Glomerular endothelial cell (primary cell): ENCODE measurements around the gene OSR1. TPM values are rescaled to one million over a fixed set of nuclear protein-coding genes. Genes with fewer than 3 reads are reported as not detected.
"Not testable (repeated sequence)": the region's sequence is repeated elsewhere in the genome, so short reads cannot be mapped to it uniquely, and the experiment has no call there.

Experiments used
- DNase-seq: peaks from one replicate; pipeline ENCODE4 v3.0.0-alpha.2; 2011; ENCODE audit warnings: low read depth, low spot score; ENCODE audit errors: extremely low read depth
- total RNA-seq: library from RNA; depleted of rRNA; stranded (reverse); fragments of >200 nt; gene quantifications from 2 replicates; pipeline ENCODE4 v1.2.3, GENCODE V29; 2015

The OSR1 gene
- 0.10 and 1.3 TPM in 2 replicates for total RNA-seq

DNA sequence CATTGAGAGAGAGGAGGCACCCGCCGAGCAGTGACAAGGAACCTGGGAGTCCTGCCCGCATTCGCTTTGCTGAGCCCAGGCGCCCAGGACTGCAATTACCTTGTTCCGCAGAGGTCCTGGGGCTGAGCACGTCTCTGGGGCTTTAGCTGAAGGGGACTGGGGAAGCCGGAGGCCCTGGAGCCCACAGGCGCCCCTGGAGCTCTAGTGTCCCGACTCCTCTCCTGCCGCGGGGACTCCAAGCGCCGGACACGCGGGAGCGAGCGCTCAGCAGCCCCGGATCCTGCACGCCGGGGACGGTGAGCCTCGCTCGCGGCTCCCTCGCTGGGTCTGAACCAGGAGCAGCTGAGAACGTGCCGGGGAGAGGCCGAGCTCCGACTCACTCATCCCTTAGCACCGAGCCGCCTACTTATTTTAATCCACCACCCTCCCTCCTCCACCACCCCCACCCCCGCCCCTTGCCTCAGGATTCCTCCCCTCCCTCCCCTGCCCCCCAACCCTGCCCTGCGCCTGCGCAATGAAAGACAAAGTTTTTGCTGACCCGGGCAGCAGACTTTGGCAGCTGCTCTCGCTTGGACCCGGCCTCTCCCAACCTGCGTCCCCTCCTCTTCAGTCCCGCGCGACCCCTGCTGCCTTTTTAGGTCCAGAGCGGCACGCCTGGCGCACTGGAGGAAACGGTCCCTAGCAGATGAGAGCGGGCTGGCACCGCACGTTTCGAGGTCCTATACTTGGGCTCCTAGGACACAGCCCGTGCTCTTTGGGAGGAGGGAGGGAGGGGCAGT is at the start of gene OSR1:
TSS of gene OSR1 (minus strand) at position 382 of the 779 bp plus-strand sequence. CDS start 4,818 bp downstream, outside the sequence.
- no peak for DNase-seq

DNA sequence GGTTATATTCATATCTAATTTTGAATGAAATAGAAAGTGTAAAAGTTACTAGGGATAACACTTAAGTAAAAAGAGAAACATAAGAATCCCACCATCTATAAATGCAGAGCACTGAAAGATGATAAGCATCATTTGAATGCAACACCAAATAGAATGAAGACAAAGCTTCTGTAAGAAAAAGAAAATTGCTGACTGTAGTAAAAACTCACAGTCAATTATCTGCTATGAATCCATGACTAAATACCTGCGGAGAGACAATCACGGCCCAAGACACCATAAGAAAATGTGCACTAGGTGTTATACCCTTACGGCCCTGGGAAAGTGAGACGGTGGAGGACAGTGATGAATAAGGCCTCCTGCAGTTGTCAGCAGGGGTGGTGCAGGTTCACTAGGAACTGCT is 45.4 kb upstream of the OSR1 start:
- no peak for DNase-seq

DNA sequence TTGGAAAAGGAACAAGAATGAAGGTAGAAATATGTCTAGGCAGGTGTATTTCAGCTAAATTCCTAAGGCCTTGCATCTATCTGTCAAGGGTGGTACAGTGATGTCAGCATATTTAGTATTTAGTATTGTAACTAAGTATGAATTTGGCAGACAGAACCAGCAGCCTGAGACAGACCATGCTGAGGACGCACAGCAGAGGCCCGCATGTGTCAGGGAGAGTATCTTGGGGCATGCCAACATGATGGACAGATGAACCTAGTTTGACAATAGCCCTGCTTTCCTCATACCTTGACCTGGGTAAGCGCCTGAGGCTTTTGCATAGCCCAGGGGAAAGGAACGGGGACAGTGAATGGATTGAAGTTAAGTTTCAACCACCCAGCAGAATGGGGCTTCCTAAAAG is 33.8 kb upstream of the OSR1 start:
- DNase-seq: no peak

DNA sequence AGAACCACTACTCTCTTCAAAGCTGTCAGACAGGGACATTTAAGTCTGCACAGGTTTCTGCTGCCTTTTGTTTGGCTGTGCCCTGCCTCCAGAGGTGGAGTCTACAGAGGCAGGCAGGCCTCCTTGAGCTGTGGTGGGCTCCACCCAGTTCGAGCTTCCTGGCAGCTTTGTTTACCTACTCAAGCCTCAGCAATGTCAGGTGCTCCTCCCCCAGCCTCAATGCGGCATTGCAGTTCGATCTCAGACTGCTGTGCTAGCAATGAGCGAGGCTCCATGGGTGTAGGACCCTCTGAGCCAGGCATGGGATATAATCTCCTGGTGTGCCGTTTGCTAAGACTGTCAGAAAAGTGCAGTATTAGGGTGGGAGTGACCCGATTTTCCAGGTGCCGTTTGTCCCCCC is 31.0 kb upstream of the OSR1 start:
- DNase-seq: not testable (repeated sequence)

DNA sequence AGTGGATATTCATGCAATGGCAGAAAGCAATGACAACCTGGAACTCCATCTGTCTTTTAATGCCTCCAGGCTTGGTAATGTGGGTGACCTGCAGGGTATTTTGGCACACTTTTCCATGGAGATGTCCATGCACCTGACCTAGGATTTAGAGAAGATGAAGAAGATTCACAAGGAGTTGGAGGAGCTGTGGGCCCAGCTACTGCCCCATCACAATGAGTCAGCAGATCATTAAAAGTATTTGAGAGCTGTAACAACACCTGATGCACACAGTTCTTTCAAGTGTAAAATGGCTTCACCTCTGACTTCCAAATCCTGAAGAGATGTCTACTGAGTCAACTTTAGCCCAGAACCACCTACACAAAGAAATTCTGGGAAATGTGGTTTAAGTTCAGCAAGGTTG is 22.1 kb upstream of the OSR1 start:
- no peak for DNase-seq

DNA sequence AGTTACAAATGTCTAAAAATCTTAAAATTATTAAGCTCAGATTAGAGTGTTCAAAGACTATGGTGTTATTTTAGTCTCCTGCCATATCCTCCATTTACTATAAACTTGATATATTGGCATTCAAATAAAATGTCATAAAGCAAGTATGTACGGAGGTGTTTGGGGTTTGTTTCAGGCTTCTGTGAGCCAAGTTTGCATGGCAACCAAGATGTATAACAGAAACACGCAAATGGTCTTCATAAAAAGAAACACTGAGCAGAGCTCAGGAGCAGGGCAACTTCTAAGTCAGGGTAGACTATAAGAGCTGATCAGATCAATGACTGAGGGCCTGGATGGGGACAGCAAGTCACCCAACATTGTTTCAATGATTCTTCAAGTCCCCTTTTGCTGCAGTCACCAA is 20.5 kb upstream of the OSR1 start:
- no peak for DNase-seq

DNA sequence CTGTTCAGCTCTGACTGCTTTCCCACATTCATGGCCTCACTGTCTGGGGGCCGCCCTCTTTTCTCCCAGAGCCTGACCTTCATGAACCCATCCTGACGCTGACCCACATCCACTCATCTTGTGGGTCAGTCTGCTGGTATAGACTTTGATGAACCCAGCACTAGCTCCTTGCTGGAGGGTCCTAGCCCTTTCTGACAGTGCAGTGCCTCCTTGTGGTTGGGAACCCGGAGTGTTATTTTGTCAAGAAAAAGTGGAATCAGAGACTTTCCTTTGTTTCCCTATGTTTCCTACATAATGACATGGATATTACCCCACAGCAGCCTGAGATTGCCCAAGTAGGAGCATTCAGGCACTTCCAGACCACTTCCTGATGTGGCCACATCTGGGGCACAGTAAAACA is 19.3 kb upstream of the OSR1 start:
- no peak for DNase-seq

DNA sequence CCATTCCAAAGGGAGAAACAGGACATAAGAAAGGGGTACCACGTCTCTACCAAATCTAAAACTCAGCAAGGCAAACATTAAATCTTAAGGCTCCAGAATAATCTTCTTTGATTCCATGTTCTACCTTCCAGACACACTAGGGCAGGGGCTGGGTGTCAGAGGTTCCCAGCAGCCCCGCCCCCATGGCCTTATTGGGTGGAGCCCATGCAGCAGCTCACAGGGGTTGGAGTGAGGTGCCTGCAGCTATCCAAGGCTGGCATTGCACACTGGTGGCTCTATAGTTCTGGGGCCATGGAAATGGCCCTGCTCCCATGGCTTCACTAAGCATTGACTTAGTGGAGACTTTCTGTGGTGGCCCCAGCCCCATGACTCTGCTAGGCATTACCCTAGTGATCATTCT is 14.9 kb upstream of the OSR1 start:
- no peak for DNase-seq

DNA sequence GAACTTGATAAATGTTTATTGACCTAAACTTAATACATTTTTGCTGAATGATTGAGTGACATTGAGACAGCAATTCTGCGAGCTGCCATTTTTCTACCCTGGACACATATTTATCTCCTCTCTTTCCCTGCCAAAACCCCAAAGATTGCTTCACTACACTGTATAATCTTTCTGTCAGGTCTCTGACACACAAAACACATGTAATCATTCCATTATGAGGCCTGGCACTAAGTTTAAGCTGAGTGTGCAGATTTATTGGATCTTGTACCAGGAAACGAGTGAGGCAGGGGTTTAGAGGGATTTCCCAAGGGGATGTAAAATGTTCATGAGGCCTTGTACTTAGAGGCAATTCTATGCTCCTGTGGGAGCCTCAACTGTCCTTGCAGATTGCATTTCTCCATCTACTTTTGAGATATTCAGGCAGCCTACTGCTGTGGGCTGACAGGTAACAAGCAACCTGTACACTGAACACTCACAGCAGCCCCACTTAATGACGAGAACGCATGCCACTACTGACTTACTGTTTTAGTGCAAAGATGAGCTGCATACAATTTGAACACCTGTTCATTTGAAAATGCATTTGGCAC is 13.7 kb upstream of the OSR1 start:
- DNase-seq: no peak

DNA sequence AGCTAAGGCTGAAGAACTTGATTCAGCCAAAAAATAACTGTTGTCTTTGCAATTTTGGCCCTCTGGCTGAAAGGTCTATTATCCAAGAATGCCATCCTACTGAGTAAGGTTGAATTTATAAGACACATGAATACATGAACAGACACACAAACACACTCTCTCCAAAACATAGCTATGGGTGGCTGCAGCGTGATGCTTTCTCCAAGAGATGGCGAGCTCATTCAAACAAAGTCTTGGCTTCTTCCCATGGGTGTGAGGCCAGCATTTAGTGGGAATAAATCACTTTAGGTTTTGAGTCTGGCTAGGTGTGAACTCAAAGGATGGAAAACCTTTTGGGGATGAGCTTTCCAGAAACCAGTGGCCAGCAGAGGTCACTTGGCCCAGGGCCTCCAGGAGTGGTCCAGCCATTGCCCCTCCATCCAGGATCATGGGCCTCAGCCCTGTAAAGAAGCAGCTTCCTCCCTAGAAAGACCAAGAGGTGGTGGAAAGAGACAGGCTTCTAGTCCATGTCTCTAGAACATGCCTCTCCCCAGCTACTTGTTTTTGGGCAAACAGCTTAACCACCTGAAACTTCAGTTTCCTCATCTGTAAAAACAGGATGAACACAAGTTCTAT is 11.0 kb upstream of the OSR1 start:
- DNase-seq: no peak

DNA sequence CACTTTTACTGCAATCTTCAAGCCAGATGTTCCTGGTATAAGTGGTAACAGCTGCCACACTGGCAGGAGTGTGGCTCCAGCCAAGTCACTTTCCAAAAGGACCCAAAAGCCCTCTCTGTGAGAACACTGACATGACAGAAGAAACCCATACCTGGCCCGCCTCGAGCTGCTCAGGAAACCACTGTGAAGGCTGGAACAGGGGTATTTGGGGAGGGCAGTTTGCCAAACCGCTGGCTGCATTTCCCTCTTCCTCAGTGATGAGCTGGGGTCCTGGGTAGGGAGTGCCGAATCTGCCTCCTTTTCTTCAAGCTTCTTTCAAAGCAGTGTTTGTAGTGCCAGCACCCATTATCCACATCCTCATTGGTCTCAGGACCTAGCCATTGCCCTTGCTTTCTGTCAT is 10.3 kb upstream of the OSR1 start:
- no peak for DNase-seq

DNA sequence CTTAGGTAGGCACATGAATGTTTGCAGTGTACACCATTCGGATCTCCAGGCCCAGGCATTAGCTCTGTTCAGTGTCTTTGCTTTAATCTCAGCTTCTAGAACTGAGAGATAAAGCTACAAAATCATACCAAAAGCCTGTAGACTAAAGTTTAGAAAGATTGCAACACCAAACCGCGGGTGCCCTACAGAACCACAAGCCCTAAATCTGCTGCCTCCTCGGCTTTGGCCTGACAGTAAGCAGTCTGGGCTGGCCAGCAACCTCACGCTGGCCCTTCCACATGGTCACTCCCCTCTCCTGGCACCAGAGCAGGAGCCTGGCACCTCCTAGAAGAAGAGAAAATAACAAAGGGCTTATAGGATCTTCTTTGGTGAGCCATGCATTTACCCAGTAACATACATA is 8.9 kb upstream of the OSR1 start:
- no peak for DNase-seq

DNA sequence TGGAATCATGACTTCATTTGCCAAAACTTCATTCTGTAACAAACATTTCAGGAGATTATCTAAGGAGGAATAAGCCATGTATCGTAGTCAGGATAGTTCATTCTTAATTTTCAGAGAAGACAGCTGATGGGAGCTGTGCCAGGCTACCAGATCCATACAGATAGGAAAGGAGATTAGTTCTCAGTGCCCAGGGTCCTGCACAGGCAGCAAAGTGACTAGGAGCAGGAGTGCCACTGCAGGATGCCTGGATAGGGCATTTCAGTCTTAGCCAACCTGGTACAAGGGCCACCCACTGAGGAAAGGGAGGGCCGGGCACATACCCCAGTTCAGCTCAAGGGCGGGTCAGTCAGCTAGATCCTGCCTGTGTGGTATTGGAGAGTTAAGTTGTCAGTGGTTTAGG is 6.7 kb upstream of the OSR1 start:
- DNase-seq: no peak

DNA sequence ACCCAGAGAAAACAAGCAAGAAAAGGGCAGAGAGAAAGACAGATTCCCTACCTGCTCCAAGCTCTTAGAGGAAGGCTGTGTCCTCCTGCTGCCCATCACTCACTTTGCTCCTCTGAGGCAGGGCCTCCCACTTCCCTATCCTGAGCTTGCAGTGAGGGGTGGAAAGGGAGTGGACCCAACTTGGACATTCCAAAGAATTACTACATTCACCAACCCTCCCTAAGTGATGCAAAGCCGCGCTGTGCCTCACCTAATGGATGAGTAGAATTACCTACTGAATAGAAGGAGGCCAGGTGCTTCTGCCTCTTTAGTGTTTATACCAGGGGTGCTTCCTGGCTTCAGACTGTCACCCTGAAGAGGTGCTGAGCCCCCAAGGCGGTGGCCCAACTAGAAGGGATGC is 5.6 kb upstream of the OSR1 start:
- DNase-seq: no peak

DNA sequence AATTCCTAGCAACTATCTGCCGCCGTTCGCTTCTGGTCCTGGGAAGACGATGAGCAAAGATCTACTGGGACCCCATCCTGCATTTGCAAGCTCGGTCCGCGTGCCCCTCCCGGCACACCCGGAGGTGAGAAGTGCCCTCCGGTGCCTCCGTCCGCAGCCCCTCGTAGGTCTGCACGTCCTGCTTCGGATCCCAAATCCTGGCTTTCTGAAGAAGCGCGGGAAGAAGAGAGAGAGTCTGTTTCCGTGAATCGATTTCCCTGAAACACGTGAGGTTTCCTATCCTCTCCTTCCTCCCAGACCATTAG is 5.0 kb upstream of the OSR1 start:
- no peak for DNase-seq

DNA sequence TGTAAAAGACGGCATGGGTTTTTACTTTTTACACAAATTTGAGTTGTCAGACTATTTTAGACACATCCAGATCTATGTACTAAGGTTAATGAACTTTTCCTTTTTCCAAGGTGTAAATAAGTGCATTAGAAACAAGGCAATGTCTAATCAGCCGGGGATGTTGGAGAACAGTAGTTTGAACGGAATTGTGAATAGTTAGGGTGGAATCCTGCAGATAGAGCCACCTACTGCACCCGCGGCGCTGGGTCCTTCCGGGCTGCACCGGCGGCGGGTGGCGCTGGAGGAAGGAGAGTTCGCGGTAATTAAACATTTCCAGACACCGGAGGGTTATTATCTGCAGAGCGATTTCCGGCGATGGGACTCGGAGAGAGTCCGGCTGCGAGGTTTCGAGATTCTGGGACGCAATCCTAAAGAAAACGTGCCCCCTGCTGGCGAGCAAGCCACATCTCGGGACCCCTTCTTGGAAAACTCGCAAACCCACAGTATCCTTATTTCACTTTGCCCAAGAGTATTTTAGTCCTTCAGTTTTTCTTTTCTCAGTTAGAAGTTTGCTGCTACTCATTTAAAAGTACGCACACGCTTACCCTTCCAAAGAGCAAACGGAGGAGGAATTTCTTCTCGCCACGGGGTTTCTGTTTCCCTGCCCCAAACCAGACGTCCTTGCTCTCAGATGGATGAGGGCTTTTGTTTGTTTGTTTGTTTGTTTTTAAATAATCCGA is 4.5 kb upstream of the OSR1 start:
- no peak for DNase-seq

DNA sequence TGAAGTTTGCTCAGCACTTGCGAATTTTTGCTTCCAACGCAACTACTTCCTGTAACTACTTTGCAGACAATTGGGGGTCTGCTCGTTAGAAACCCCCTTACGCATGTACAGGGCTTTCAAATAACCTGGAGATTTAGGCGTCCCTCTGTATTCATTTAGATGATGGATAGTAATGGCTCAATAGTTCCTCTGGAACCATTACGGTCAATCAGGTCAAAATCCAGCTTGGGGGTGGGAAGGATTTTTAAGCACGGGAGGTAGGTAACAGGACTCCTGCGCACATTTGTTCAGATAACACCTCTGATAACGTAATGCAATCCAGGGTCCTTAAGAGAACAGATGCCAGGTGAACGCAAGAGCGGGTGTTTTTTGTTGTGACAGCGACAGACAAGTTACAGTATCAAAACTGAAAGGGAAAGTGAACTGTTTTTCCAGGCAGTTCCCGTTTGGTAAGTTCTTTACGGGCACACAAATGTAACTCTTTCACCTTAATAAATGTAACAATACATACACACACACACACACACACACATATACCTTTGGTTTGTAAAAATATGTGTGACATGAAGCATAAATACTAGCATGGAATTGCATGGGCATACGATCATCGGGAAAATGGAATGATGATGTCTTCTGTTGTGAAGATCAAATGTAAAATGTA is 3.8 kb upstream of the OSR1 start:
- no peak for DNase-seq

DNA sequence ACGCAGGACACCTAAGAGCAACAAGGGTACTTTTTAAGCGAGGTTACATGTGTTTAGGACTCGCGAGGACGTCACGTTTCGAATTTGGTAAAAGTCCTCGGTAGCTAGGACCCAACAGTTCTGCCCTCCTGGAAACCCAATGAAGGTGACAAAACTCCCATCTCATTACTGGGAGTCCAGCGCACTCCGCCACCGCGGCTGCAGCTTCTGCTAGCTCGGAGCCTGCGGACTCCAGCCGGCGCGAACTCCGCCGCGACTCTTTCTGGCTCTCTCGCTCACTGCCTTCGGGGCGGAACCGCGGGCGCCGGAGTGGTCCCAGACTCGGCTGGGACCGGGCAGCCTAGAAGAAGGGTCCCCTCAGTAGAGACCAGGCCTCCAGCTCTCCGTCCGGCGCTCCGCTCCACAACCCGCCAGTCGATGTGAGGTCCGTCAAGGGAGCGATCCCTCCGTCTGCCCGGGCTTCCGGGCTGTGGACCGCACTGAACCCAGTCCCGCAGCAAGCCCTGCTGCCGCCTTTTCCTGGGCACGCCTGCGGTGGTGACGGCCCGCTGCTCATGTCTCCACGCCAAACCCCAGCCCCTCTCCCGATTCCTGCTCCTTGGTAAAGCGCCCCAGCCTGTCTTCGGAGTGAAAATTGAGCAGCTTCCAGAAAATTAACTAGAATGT is 3.0 kb upstream of the OSR1 start:
- no peak for DNase-seq

DNA sequence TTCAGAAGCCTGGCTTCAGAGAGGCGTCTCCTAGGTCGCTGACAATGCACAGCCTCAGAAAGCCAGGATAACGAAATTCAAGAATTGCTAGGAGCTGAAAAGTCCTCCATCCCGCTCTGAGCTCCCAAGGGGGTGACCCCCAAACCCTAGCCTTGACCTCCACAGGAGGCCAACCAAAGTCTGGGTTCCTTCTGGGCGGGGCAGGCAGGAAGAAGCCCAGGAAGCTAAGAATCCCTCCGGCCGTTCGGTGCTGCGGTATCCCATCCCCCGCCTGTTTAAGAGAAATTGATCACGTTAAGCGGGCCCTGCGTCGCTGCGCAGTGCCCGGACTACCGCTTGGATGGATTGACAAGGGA is 2.5 kb upstream of the OSR1 start:
- no peak for DNase-seq

DNA sequence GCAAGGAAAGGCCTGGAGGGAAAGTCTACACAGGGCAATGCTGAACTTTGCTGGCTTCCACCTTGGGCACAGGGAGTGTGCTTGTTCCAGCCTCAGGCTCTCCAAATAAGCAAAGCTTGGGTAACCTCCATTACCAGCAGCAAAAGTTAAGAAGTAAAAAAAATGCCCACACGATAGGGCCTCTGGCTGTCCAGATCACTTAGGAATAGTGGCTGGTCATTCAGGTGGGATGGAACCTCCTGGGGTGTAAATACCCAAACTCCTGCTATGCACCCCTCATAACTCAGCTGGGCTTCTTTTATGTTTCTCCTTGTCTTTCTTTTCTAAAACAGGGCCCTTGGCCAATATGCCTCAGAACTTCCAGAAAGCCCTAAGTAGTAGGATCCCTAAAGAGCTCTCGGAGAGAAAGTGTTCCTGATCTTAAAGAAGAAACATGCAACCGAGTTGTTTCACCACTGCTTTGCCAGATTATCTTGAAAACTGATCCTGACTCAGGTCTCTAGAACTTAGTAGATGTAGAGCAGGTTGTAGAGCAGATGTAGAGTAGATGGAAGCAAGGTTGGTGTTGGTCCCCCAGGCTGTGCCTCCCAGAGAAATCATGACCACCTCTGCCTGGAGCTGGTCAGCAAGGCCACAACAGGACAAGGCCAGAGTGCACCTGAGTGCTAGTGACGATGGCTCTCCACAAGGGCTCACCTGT is 2.0 kb upstream of the OSR1 start:
- DNase-seq: no peak
